DMS153 treated with DMSO at 0.1 percent for 48 hours (cell line): Measurements from ENCODE around the gene ESRRA.
A peak's percentile ranks its signal among the peaks of the same experiment; 100 is the strongest.

Experiments used
- DNase-seq: peaks from one replicate; lab custom pipeline; 2025; ENCODE audit not compliant: unreplicated experiment; lab: John Stamatoyannopoulos, UW

ESRRA gene

GRCh38 chr11:64305075-64305690 is at the start of gene ESRRA:
Gene ESRRA (plus strand): TSS chr11:64305524. CDS start chr11:64307180, 1,656 bp downstream.
- DNase-seq = peak; percentile 99

- no peak for DNase-seq
Measured at GRCh38 chr11:64256300-64256699, 49.0 kb upstream of the ESRRA start.

- no peak for DNase-seq
Measured at GRCh38 chr11:64258356-64258755, 47.0 kb upstream of the ESRRA start.

GRCh38 chr11:64258946-64259532 is 46.3 kb upstream of the ESRRA start:
- no peak for DNase-seq

GRCh38 chr11:64259533-64260067 is 45.7 kb upstream of the ESRRA start:
- no peak for DNase-seq

GRCh38 chr11:64260147-64260708 is 45.1 kb upstream of the ESRRA start:
- no peak for DNase-seq

GRCh38 chr11:64261556-64262080 is 43.7 kb upstream of the ESRRA start:
- DNase-seq = no peak

GRCh38 chr11:64262271-64263002 is 42.9 kb upstream of the ESRRA start:
- no peak for DNase-seq

GRCh38 chr11:64263021-64263946 is 42.0 kb upstream of the ESRRA start:
- no peak for DNase-seq

- no peak for DNase-seq
Measured at GRCh38 chr11:64263947-64264317, 41.4 kb upstream of the ESRRA start.

GRCh38 chr11:64264371-64264852 is 40.9 kb upstream of the ESRRA start:
- DNase-seq = no peak

GRCh38 chr11:64265176-64266160 is 39.9 kb upstream of the ESRRA start:
- DNase-seq = no peak

GRCh38 chr11:64266339-64266738 is 39.0 kb upstream of the ESRRA start:
- no peak for DNase-seq

GRCh38 chr11:64267207-64267945 is 37.9 kb upstream of the ESRRA start:
- DNase-seq = no peak

- DNase-seq = peak; percentile 8
Measured at GRCh38 chr11:64268025-64268892, 37.1 kb upstream of the ESRRA start.

- DNase-seq = no peak
Measured at GRCh38 chr11:64268893-64269539, 36.3 kb upstream of the ESRRA start.
